ENCODE data around the gene CARS1. TPM values are rescaled to one million over a fixed set of nuclear protein-coding genes. Genes with fewer than 3 reads are reported as not detected.

CARS1 gene
- total RNA-seq, 1 donor from 2014 or later, result 63.1 TPM

- peaks cover 47% of the 10 kb centered on the region for H3K4me1 Mint-ChIP-seq
- peaks cover 44% of the 10 kb centered on the region for H3K36me3 Mint-ChIP-seq (ENCODE audit: low read depth)
- H3K27ac Mint-ChIP-seq, result peak overlapping the region; percentile 97
- H3K4me3 Mint-ChIP-seq, result peak overlapping the region; percentile 90
- H3K9me3 Mint-ChIP-seq, result no peaks in the 10 kb centered on the region
- DNase-seq, result peak; percentile 77
- no peaks in the 10 kb centered on the region for H3K27me3 Mint-ChIP-seq
- intact Hi-C loops (cut with micrococcal nuclease), result loop anchor here (2.0 to 5.0 kb wide), 2 partner anchors 13 to 41 kb away; no protein-coding TSS in a partner anchor
Measured at GRCh38 chr11:2987881-2988861, 69.1 kb downstream of the CARS1 start.

GRCh38 chr11:2983908-2984307 lies 73.3 kb downstream of the CARS1 start:
- no peaks in the 10 kb centered on the region for H3K9me3 Mint-ChIP-seq
- peak overlapping the region; percentile 15 for H3K4me3 Mint-ChIP-seq
- H3K4me1 Mint-ChIP-seq, result peaks cover 38% of the 10 kb centered on the region
- peak overlapping the region; percentile 62 for H3K27ac Mint-ChIP-seq
- no peak for DNase-seq
- peaks cover 31% of the 10 kb centered on the region for H3K36me3 Mint-ChIP-seq (ENCODE audit: low read depth)
- intact Hi-C loops (cut with micrococcal nuclease), result no loop called here
- H3K27me3 Mint-ChIP-seq, result no peaks in the 10 kb centered on the region

- no peak overlapping the region for H3K27ac Mint-ChIP-seq
- no peaks in the 10 kb centered on the region for H3K27me3 Mint-ChIP-seq
- intact Hi-C loops (cut with micrococcal nuclease), result no loop called here
- no peak overlapping the region for H3K4me3 Mint-ChIP-seq
- peaks cover 34% of the 10 kb centered on the region for H3K4me1 Mint-ChIP-seq
- H3K36me3 Mint-ChIP-seq (ENCODE audit: low read depth), result peaks cover 36% of the 10 kb centered on the region
- H3K9me3 Mint-ChIP-seq, result no peaks in the 10 kb centered on the region
- no peak for DNase-seq
Measured at GRCh38 chr11:2982214-2982613, 75.0 kb downstream of the CARS1 start.

- peaks cover 37% of the 10 kb centered on the region for H3K4me1 Mint-ChIP-seq
- no peak for DNase-seq
- H3K9me3 Mint-ChIP-seq, result no peaks in the 10 kb centered on the region
- H3K27ac Mint-ChIP-seq, result no peak overlapping the region
- no peaks in the 10 kb centered on the region for H3K27me3 Mint-ChIP-seq
- H3K4me3 Mint-ChIP-seq, result no peak overlapping the region
- H3K36me3 Mint-ChIP-seq (ENCODE audit: low read depth), result peaks cover 40% of the 10 kb centered on the region
- intact Hi-C loops (cut with micrococcal nuclease), result no loop called here
Measured at GRCh38 chr11:2981130-2981529, 76.1 kb downstream of the CARS1 start.

GRCh38 chr11:2980168-2980840 lies 76.9 kb downstream of the CARS1 start:
- Mint-ChIP-seq H3K27me3 (no peaks in the 10 kb centered on the region), H3K4me3 (no peak overlapping the region), H3K4me1 (peaks cover 41% of the 10 kb centered on the region), H3K9me3 (no peaks in the 10 kb centered on the region), H3K27ac (no peak overlapping the region), H3K36me3 (ENCODE audit: low read depth) (peaks cover 40% of the 10 kb centered on the region)
- intact Hi-C loops (cut with micrococcal nuclease), result no loop called here
- DNase-seq, result no peak

GRCh38 chr11:2977113-2977512 lies 80.1 kb downstream of the CARS1 start:
- intact Hi-C loops (cut with micrococcal nuclease), result loop anchor here (5.0 kb wide), 1 partner anchor 45 kb away; no protein-coding TSS in a partner anchor
- DNase-seq, result no peak
- Mint-ChIP-seq H3K27me3 (no peaks in the 10 kb centered on the region), H3K36me3 (ENCODE audit: low read depth) (peaks cover 55% of the 10 kb centered on the region), H3K4me1 (peaks cover 29% of the 10 kb centered on the region), H3K4me3 (no peak overlapping the region), H3K9me3 (no peaks in the 10 kb centered on the region), H3K27ac (peak overlapping the region; percentile 29)

GRCh38 chr11:2976294-2977063 lies 80.7 kb downstream of the CARS1 start:
- DNase-seq, result no peak
- Mint-ChIP-seq H3K4me1 (peaks cover 24% of the 10 kb centered on the region), H3K27me3 (no peaks in the 10 kb centered on the region), H3K4me3 (no peak overlapping the region), H3K36me3 (ENCODE audit: low read depth) (peaks cover 55% of the 10 kb centered on the region), H3K27ac (peak overlapping the region; percentile 65), H3K9me3 (no peaks in the 10 kb centered on the region)
- intact Hi-C loops (cut with micrococcal nuclease), result loop anchor here (5.0 kb wide), 1 partner anchor 44 kb away; no protein-coding TSS in a partner anchor

GRCh38 chr11:2975594-2975993 lies 81.6 kb downstream of the CARS1 start:
- intact Hi-C loops (cut with micrococcal nuclease), result loop anchor here (1.0 to 5.0 kb wide), 4 partner anchors 13 to 115 kb away; no protein-coding TSS in a partner anchor
- Mint-ChIP-seq H3K27me3 (no peaks in the 10 kb centered on the region), H3K4me1 (peaks cover 24% of the 10 kb centered on the region), H3K9me3 (no peaks in the 10 kb centered on the region), H3K4me3 (no peak overlapping the region), H3K36me3 (ENCODE audit: low read depth) (peaks cover 63% of the 10 kb centered on the region), H3K27ac (peak overlapping the region; percentile 74)
- peak; percentile 82 for DNase-seq

- no peak for DNase-seq
- Mint-ChIP-seq H3K27me3 (no peaks in the 10 kb centered on the region), H3K4me1 (peaks cover 24% of the 10 kb centered on the region), H3K36me3 (ENCODE audit: low read depth) (peaks cover 73% of the 10 kb centered on the region), H3K9me3 (no peaks in the 10 kb centered on the region), H3K27ac (peak overlapping the region; percentile 10), H3K4me3 (no peak overlapping the region)
- intact Hi-C loops (cut with micrococcal nuclease), result loop anchor here (2.0 kb wide), 2 partner anchors 15 to 117 kb away; no protein-coding TSS in a partner anchor
Measured at GRCh38 chr11:2974272-2974671, 83.0 kb downstream of the CARS1 start.

GRCh38 chr11:2968341-2968900 lies 88.8 kb downstream of the CARS1 start:
- DNase-seq, result no peak
- H3K9me3 Mint-ChIP-seq, result no peaks in the 10 kb centered on the region
- intact Hi-C loops (cut with micrococcal nuclease), result no loop called here
- H3K4me1 Mint-ChIP-seq, result peaks cover 14% of the 10 kb centered on the region
- H3K27me3 Mint-ChIP-seq, result no peaks in the 10 kb centered on the region
- H3K4me3 Mint-ChIP-seq, result no peak overlapping the region
- H3K27ac Mint-ChIP-seq, result no peak overlapping the region
- H3K36me3 Mint-ChIP-seq (ENCODE audit: low read depth), result peaks cover 88% of the 10 kb centered on the region

GRCh38 chr11:2964782-2965181 lies 92.4 kb downstream of the CARS1 start:
- intact Hi-C loops (cut with micrococcal nuclease), result no loop called here
- peaks cover 29% of the 10 kb centered on the region for H3K4me1 Mint-ChIP-seq
- no peak overlapping the region for H3K27ac Mint-ChIP-seq
- H3K27me3 Mint-ChIP-seq, result no peaks in the 10 kb centered on the region
- no peak for DNase-seq
- no peaks in the 10 kb centered on the region for H3K9me3 Mint-ChIP-seq
- H3K4me3 Mint-ChIP-seq, result no peak overlapping the region
- peaks cover 86% of the 10 kb centered on the region for H3K36me3 Mint-ChIP-seq (ENCODE audit: low read depth)

- no peak for DNase-seq
- Mint-ChIP-seq H3K4me1 (peaks cover 33% of the 10 kb centered on the region), H3K4me3 (no peak overlapping the region), H3K27me3 (no peaks in the 10 kb centered on the region), H3K27ac (peak overlapping the region; percentile 53), H3K9me3 (no peaks in the 10 kb centered on the region), H3K36me3 (ENCODE audit: low read depth) (peaks cover 87% of the 10 kb centered on the region)
- intact Hi-C loops (cut with micrococcal nuclease), result no loop called here
Measured at GRCh38 chr11:2963761-2964160, 93.5 kb downstream of the CARS1 start.

- Mint-ChIP-seq H3K9me3 (no peaks in the 10 kb centered on the region), H3K4me1 (peaks cover 33% of the 10 kb centered on the region), H3K4me3 (no peak overlapping the region), H3K36me3 (ENCODE audit: low read depth) (peaks cover 88% of the 10 kb centered on the region), H3K27me3 (no peaks in the 10 kb centered on the region), H3K27ac (peak overlapping the region; percentile 53)
- DNase-seq, result no peak
- intact Hi-C loops (cut with micrococcal nuclease), result no loop called here
Measured at GRCh38 chr11:2963112-2963754, 94.0 kb downstream of the CARS1 start.
